ENCODE results near the gene SLC2A10. TPM values are rescaled to one million over a fixed set of nuclear protein-coding genes. Genes with fewer than 3 reads are reported as not detected.

SLC2A10 gene
- total RNA-seq, 4 donors from 2014 or later: 0.36 to 4.0 (median 2.4) TPM

DNA sequence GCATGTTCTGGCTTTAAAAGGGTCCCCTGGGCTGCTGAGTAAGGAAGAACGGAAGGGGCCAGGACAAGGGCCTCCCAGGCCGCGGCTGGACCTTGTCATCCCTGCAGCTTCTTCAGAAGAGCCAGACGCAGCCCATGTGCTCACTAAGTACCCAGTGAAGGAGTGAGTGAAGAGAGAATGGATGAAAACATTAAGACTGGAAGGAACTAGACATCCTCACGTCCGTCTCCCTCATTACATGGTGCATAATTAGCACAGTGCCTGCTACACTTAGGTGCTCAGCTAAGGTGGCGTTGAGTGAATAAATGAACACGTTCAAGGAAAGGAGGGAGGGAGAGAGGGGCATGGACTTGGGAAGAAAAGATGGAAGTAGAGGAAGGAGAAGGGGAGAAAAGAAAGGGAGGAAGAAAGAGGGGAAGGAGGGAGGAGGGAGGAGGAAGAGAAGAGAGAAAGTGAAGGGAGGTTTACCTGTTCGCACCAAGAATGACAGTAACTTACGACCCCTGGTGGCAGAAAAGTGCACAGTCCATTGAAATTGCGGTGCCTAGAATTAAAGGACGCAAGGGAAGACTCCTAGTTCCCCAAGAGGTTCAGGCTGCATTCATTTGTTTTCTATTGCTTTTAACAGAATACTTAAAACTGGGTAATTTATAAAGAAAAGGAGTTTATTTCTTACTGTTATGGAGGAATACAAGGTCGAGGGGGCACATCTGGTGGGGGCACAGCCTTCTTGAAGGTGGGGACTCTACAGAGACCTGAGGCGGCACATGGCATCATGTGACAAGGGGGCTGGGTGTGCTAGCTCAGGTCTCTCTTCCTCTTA is 28.2 kb upstream of the SLC2A10 start:
- Histone ChIP-seq H3K27ac (no peak overlapping the region), H3K27me3 (no peaks in the 10 kb centered on the region), H3K36me3 (no peaks in the 10 kb centered on the region), H3K9me3 (no peaks in the 10 kb centered on the region), H3K4me3 (no peak overlapping the region), H3K4me1 (peaks cover 17 to 20% of the 10 kb centered on the region in 2 donors)
- in situ Hi-C loops (cut with MboI; ENCODE audit: low sequenced_read_pairs in 4 of 4) (no loop called here), intact Hi-C loops (cut with DNase I; ENCODE audit: low total_unique reads) (no loop called here)
- no peak for TF ChIP-seq POLR2A (IDR thresholded peaks at IDR 0.05)
- TF ChIP-seq, protein P1, sequence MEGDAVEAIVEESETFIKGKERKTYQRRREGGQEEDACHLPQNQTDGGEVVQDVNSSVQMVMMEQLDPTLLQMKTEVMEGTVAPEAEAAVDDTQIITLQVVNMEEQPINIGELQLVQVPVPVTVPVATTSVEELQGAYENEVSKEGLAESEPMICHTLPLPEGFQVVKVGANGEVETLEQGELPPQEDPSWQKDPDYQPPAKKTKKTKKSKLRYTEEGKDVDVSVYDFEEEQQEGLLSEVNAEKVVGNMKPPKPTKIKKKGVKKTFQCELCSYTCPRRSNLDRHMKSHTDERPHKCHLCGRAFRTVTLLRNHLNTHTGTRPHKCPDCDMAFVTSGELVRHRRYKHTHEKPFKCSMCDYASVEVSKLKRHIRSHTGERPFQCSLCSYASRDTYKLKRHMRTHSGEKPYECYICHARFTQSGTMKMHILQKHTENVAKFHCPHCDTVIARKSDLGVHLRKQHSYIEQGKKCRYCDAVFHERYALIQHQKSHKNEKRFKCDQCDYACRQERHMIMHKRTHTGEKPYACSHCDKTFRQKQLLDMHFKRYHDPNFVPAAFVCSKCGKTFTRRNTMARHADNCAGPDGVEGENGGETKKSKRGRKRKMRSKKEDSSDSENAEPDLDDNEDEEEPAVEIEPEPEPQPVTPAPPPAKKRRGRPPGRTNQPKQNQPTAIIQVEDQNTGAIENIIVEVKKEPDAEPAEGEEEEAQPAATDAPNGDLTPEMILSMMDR (IDR thresholded peaks at IDR 0.05 in 4 of 5, conservative IDR thresholded peaks at IDR 0.05 in 1 of 5): peak; percentile 21 to 56 (median 45)
- ATAC-seq: no peak
- DNase-seq: peak in 1 of 2 donors; percentile 6

- peaks cover 21 to 27% of the 10 kb centered on the region in 2 donors for H3K4me1 ChIP-seq
- H3K27me3 ChIP-seq: no peaks in the 10 kb centered on the region
- in situ Hi-C loops (cut with MboI; ENCODE audit: low sequenced_read_pairs in 4 of 4) (no loop called here), intact Hi-C loops (cut with DNase I; ENCODE audit: low total_unique reads) (no loop called here)
- no peak overlapping the region for H3K27ac ChIP-seq
- DNase-seq (no peak), ATAC-seq (no peak)
- TF ChIP-seq POLR2A (IDR thresholded peaks at IDR 0.05): no peak
- TF ChIP-seq, protein P1 (IDR thresholded peaks at IDR 0.05 in 4 of 5, conservative IDR thresholded peaks at IDR 0.05 in 1 of 5): no peak
- no peaks in the 10 kb centered on the region for H3K36me3 ChIP-seq
- no peaks in the 10 kb centered on the region for H3K9me3 ChIP-seq
- H3K4me3 ChIP-seq: no peak overlapping the region
Observed at GRCh38 chr20:46682063-46682821, 27.2 kb upstream of the SLC2A10 start.

- DNase-seq (no peak), ATAC-seq (no peak)
- Histone ChIP-seq H3K4me3 (peak overlapping the region in 1 of 4 donors; percentile 8), H3K4me1 (peaks cover 30 to 36% of the 10 kb centered on the region in 2 donors), H3K27ac (no peak overlapping the region), H3K27me3 (no peaks in the 10 kb centered on the region), H3K36me3 (no peaks in the 10 kb centered on the region), H3K9me3 (no peaks in the 10 kb centered on the region)
- no peak for TF ChIP-seq POLR2A (IDR thresholded peaks at IDR 0.05)
- TF ChIP-seq, protein P1 (IDR thresholded peaks at IDR 0.05 in 4 of 5, conservative IDR thresholded peaks at IDR 0.05 in 1 of 5): no peak
- intact Hi-C loops (cut with DNase I; ENCODE audit: low total_unique reads): no loop called here
- in situ Hi-C loops (cut with MboI; ENCODE audit: low sequenced_read_pairs in 4 of 4): no loop called here
Observed at GRCh38 chr20:46683011-46683667, 26.3 kb upstream of the SLC2A10 start.

DNA sequence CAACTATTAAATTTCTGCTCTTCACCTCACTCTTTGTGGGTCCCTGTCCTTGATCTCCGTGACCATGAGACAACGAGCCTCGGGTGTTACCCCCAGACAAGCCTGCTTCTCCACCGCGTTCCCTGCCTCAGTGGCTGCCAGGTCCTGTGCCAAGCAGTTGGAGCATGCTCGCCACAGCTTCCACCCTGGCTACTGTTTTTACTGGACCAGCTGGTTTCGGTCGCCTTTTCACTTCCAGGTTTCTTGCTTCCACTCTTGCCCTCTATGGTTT is 25.8 kb upstream of the SLC2A10 start:
- peaks cover 34 to 40% of the 10 kb centered on the region in 2 donors for H3K4me1 ChIP-seq
- ATAC-seq (peak in 1 of 2 donors; percentile 15), DNase-seq (no peak)
- no peaks in the 10 kb centered on the region for H3K9me3 ChIP-seq
- H3K27me3 ChIP-seq: no peaks in the 10 kb centered on the region
- H3K36me3 ChIP-seq: no peaks in the 10 kb centered on the region
- intact Hi-C loops (cut with DNase I; ENCODE audit: low total_unique reads) (no loop called here), in situ Hi-C loops (cut with MboI; ENCODE audit: low sequenced_read_pairs in 4 of 4) (no loop called here)
- TF ChIP-seq POLR2A (IDR thresholded peaks at IDR 0.05): no peak
- TF ChIP-seq, protein P1 (IDR thresholded peaks at IDR 0.05 in 4 of 5, conservative IDR thresholded peaks at IDR 0.05 in 1 of 5): no peak
- peak overlapping the region in 2 of 4 donors; percentile 8 to 13 for H3K4me3 ChIP-seq
- H3K27ac ChIP-seq: no peak overlapping the region
